Heart left ventricle (tissue), 16 donors: ENCODE measurements around the gene ZNF148. TPM values are rescaled to one million over a fixed set of nuclear protein-coding genes. Genes with fewer than 3 reads are reported as not detected.

Source experiments
- ATAC-seq, 4 donors: fragments of 200-7000 bp; cut with Tn5 transposase; one replicate each; pipeline ENCODE4 v1.9.1; 2020 to 2022; ENCODE audit warnings: moderate library complexity in 4 of 4, mild to moderate bottlenecking in 3 of 4, moderate number of reproducible peaks in 1 of 4
- DNase-seq, 5 donors: peaks; one replicate each; pipeline ENCODE4 v3.0.0-alpha.2; 2020
- H3K27ac ChIP-seq, 12 donors: fragments of 200-600 bp; sonication (generic) in 4 of 12; one replicate each; pipeline versions ENCODE4 v1.5.0 to v1.8.0; 2016 to 2022; ENCODE audit warnings: mild to moderate bottlenecking in 2 of 12
- H3K27me3 ChIP-seq, 9 donors: fragments of 200-600 bp; sonication (generic) in 2 of 9; one replicate each; pipeline versions ENCODE4 v1.5.1 to v1.8.0; 2016 to 2022; ENCODE audit warnings: mild to moderate bottlenecking in 3 of 9
- H3K36me3 ChIP-seq, 9 donors: fragments of 200-600 bp; sonication (generic) in 2 of 9; one replicate each; pipeline versions ENCODE4 v1.5.0 to v1.8.0; 2018 to 2022; ENCODE audit warnings: mild to moderate bottlenecking in 2 of 9
- H3K4me1 ChIP-seq, 12 donors: fragments of 200-600 bp; sonication (generic) in 4 of 12; one replicate each; pipeline versions ENCODE4 v1.5.0 to v1.8.0; 2016 to 2022; ENCODE audit warnings: mild to moderate bottlenecking in 3 of 12
- H3K4me3 ChIP-seq, 12 donors: fragments of 200-600 bp; sonication (generic) in 4 of 12; one replicate each; pipeline versions ENCODE4 v1.5.0 to v1.8.0; 2017 to 2022; ENCODE audit warnings: mild to moderate bottlenecking in 9 of 12, moderate library complexity in 4 of 12
- H3K9me3 ChIP-seq, 12 donors: fragments of 200-600 bp; sonication (generic) in 4 of 12; one replicate each; pipeline versions ENCODE4 v1.5.0 to v1.8.0; 2016 to 2022; ENCODE audit warnings: mild to moderate bottlenecking in 1 of 12
- CTCF ChIP-seq, 12 donors: fragments of 200-600 bp; sonication (generic) in 4 of 12; IDR thresholded peaks; one replicate each; pipeline versions ENCODE4 v1.5.0 to v1.8.0; 2018 to 2022; ENCODE audit warnings: antibody characterized with exemption in 12 of 12, mild to moderate bottlenecking in 5 of 12
- POLR2A ChIP-seq, 2 donors: fragments of 450-650 bp; IDR thresholded peaks; one replicate each; pipeline ENCODE4 v1.6.1; 2017; ENCODE audit warnings: antibody characterized with exemption in 2 of 2, mild to moderate bottlenecking in 2 of 2, moderate library complexity in 2 of 2
- WGBS, 4 donors: extraction: QIAGEN DNeasy Blood & Tissue Kit in 2 of 4; methylation state at CpG; one replicate each; pipeline versions ENCODE4 v1.1.5 to v1.1.7; 2013 to 2018; 5-methylcytosine and 5-hydroxymethylcytosine counted together
- intact Hi-C, 10 donors: fragments of 100-400 bp; cut with DNase I; formaldehyde crosslinking; loops; one replicate each; pipeline versions ENCODE4 v1.11.1 to v1.14.2; 2022
- polyA plus RNA-seq, 2 donors: library from polyadenylated mRNA; stranded (reverse); fragments of 200-250 nt; gene quantifications; one replicate each; pipeline ENCODE4 v1.2.3, GENCODE V29; 2013
- total RNA-seq, 9 donors: library from RNA; depleted of rRNA in 2 of 9; stranded (reverse); fragments of >200 nt in 2 of 9; fragmentation: NEBNext Ultra II Directional in 3 of 9; extraction: Animal tissue kit (Norgen Biotek cat#: 25700) in 3 of 9; gene quantifications; one replicate each; pipeline versions ENCODE4 v1.1.0 to v1.2.4, GENCODE V29; 2016 to 2023
- donor health status: ischemic (EF 13 %, LVEDD 7.1; RV severe dilation, severe dysfunction).
- donor health status: healthy with polysubstance abuse.
- donor health status: DM: no; HTN: yes; CAD: no.
- donor health status: DM: no; HTN: no; CAD: no.
- donor health status: ischemic (EF 25% LVEDD 6.9; RV normal size, moderate dysfunction).
- donor health status: ischemic (EF 25% LVEDD 5.7; RV mildly dilated, moderate dysfunction).
- donor health status: healthy.
- donor health status: DM: yes; HTN: yes; CAD: no.
- donor health status: ischemic (EF 35%, LVEDD 5.7; RV mildly dilated, moderate dysfunction).
- donor health status: nonischemic (EF 11% LVEDD 7.7; RV severe dilation, severe dysfunction).
- donor health status: DM: yes; HTN: yes; CAD: no.
- donor health status: PGD.
- donor health status: ischemic (EF 29% LVEDD 5.4; RV normal size, mild dysfunction).
- donor health status: nonischemic (EF 23%, LVEDD 6.1; RV moderate dilation, normal function).

ZNF148 gene
- total and polyA plus RNA-seq, 11 donors, result 4.5 to 62.4 (median 39.0) TPM

GRCh38 chr3:125367403-125368230, 7.5 kb downstream of the ZNF148 start:
- WGBS, 4 donors, result 45 to 56% (median 51%) methylated on average over 5 of the region's 5 CpGs
- Histone ChIP-seq H3K27ac (peak overlapping the region in 5 of 12 donors; percentile 17 to 40 (median 23)), H3K36me3 (peaks cover 0 to 8% (median 0%) of the 10 kb centered on the region in 9 donors), H3K4me3 (no peak overlapping the region), H3K4me1 (peaks cover 2 to 58% (median 31%) of the 10 kb centered on the region in 12 donors), H3K27me3 (no peaks in the 10 kb centered on the region), H3K9me3 (no peaks in the 10 kb centered on the region)
- ATAC-seq (no peak), DNase-seq (no peak)
- intact Hi-C loops, result loop anchor here in 1 of 10 donors (10.0 kb wide), 1 partner anchor 103 kb away; no protein-coding TSS in a partner anchor
- TF ChIP-seq CTCF (IDR thresholded peaks at IDR 0.05), result no peak
- TF ChIP-seq POLR2A (IDR thresholded peaks at IDR 0.05), result no peak

GRCh38 chr3:125366132-125366531, 9.0 kb downstream of the ZNF148 start:
- DNase-seq (no peak), ATAC-seq (no peak)
- Histone ChIP-seq H3K4me3 (no peak overlapping the region), H3K4me1 (peaks cover 2 to 66% (median 29%) of the 10 kb centered on the region in 12 donors), H3K27me3 (no peaks in the 10 kb centered on the region), H3K27ac (no peak overlapping the region), H3K9me3 (no peaks in the 10 kb centered on the region), H3K36me3 (peaks cover 0 to 4% (median 0%) of the 10 kb centered on the region in 9 donors)
- intact Hi-C loops, result loop anchor here in 1 of 10 donors (10.0 kb wide), 1 partner anchor 101 kb away; no protein-coding TSS in a partner anchor
- TF ChIP-seq POLR2A (IDR thresholded peaks at IDR 0.05) (no peak), CTCF (IDR thresholded peaks at IDR 0.05) (no peak)
- 93 to 97% (median 95%) methylated on average over 2 of the region's 2 CpGs for WGBS, 4 donors

GRCh38 chr3:125359700-125360099, 15.4 kb downstream of the ZNF148 start:
- no peaks in the 10 kb centered on the region for H3K9me3 ChIP-seq
- 95 to 96% (median 96%) methylated on average over 9 of the region's 9 CpGs for WGBS, 4 donors
- H3K4me1 ChIP-seq, result peaks cover 0 to 57% (median 30%) of the 10 kb centered on the region in 12 donors
- H3K36me3 ChIP-seq, result peaks cover 0 to 4% (median 0%) of the 10 kb centered on the region in 9 donors
- DNase-seq (no peak), ATAC-seq (no peak)
- TF ChIP-seq POLR2A (IDR thresholded peaks at IDR 0.05), result no peak
- no peak overlapping the region for H3K4me3 ChIP-seq
- intact Hi-C loops, result loop anchor here in 1 of 10 donors (10.0 kb wide), 1 partner anchor 95 kb away; no protein-coding TSS in a partner anchor
- no peak overlapping the region for H3K27ac ChIP-seq
- H3K27me3 ChIP-seq, result no peaks in the 10 kb centered on the region

- peak in 3 of 4 donors; percentile 19 to 67 (median 47) for ATAC-seq
- Histone ChIP-seq H3K4me1 (peaks cover 0 to 61% (median 34%) of the 10 kb centered on the region in 12 donors), H3K27ac (no peak overlapping the region)
Observed at GRCh38 chr3:125358923-125359322, 16.2 kb downstream of the ZNF148 start.

More at GRCh38 chr3:125358923-125359322, 16.2 kb downstream of the ZNF148 start:
- intact Hi-C loops, result no loop called here
- TF ChIP-seq POLR2A (IDR thresholded peaks at IDR 0.05) (no peak), CTCF (IDR thresholded peaks at IDR 0.05) (no peak)
- H3K9me3 ChIP-seq, result no peaks in the 10 kb centered on the region
- DNase-seq, result no peak
- H3K4me3 ChIP-seq, result no peak overlapping the region
- no peaks in the 10 kb centered on the region for H3K27me3 ChIP-seq
- H3K36me3 ChIP-seq, result peaks cover 0 to 3% (median 0%) of the 10 kb centered on the region in 9 donors
